ENCODE data around the gene SRP14.
A peak's percentile ranks its signal among the peaks of the same experiment; 100 is the strongest.
"Not testable (repeated sequence)": the region's sequence is repeated elsewhere in the genome, so short reads cannot be mapped to it uniquely, and the experiment has no call there.

SRP14 gene, protein sequence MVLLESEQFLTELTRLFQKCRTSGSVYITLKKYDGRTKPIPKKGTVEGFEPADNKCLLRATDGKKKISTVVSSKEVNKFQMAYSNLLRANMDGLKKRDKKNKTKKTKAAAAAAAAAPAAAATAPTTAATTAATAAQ

GRCh38 chr15:40038638-40039543 is at the start of gene SRP14:
SRP14 (minus strand) TSS chr15:40039181; CDS start chr15:40039116, 65 bp downstream.
- DNase-seq = peak; percentile 92

GRCh38 chr15:40087991-40088928 is 49.3 kb upstream of the SRP14 start:
- no peak for DNase-seq

GRCh38 chr15:40087068-40087810 is 48.3 kb upstream of the SRP14 start:
- DNase-seq = no peak

DNA sequence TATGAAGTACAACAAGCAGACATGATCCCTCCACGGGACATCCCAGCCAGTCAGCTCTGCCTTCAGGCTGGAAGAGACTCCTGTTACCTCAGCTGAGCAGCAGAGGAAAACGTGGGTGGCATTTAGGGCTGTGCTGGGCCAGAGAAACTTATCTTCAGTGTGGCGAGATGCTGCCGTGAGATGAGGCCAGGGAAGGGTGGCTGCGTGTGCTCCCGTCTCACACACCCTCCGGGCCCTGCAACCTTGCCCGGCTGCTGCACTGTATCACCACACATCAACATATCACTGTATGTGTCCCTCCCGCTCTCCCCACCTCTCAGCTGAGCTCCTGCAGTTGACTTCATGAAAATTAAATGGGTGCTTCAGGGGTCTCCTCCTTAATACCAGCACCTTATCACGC is 46.3 kb upstream of the SRP14 start:
- no peak for DNase-seq

DNA sequence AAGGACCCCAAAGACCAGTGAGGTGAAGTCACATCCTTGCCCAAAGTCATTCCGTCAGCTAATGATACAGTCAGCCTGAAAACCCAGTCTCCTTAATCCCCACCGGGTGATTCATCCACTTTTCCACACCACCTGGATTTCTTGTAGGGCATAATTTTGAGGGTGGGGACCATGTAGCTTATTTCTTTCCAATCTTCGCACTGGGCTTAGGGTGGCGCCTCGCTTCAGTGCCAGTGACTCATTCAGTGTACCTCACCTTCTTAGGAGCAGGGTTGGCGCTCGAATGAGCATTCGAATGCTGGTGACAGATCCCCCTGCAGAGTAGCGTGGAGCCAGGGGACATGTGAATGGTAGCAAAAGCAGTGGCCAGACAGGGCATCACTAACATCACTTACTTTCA is 45.7 kb upstream of the SRP14 start:
- no peak for DNase-seq

GRCh38 chr15:40082195-40082883 is 43.4 kb upstream of the SRP14 start:
- DNase-seq = no peak

- no peak for DNase-seq
Observed at GRCh38 chr15:40081691-40082194, 42.8 kb upstream of the SRP14 start.

GRCh38 chr15:40080847-40081246 is 41.9 kb upstream of the SRP14 start:
- no peak for DNase-seq

DNA sequence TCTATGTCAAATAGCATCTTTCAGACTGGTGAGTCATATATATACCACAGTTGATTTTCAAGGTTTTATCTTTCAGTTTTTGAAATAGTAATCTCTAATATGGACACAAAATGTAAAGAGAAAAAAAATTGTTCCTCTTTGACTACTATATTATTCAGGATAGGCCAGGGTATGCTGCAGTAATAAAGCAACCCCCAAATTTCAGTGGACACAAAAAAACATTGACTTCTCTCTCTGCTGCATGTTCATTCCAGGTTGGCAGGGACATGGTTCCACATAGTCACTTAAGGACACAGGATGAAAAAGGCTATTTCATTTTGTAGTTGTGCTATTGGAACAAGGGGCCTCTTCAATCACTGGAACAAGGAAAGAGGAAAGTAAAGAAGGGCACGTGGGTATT is 41.1 kb upstream of the SRP14 start:
- DNase-seq = no peak

DNA sequence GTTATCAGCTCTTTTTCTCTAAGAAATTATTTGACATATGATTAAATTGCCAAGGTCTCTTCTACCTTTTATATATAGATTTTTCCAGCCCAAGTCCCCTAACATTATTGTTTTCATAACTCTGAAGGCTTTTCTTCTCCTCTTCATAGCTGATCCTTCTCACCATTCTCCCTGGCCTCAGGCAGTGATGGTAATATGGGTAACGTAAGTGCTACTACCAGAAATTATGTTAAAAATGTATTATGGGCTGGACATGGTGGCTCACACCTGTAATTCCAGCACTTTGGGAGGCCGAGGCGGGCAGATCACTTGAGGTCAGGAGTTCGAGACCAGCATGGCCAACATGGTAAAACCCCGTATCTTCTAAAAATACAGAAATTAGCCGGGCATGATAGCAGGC is 40.5 kb upstream of the SRP14 start:
- DNase-seq = no peak

DNA sequence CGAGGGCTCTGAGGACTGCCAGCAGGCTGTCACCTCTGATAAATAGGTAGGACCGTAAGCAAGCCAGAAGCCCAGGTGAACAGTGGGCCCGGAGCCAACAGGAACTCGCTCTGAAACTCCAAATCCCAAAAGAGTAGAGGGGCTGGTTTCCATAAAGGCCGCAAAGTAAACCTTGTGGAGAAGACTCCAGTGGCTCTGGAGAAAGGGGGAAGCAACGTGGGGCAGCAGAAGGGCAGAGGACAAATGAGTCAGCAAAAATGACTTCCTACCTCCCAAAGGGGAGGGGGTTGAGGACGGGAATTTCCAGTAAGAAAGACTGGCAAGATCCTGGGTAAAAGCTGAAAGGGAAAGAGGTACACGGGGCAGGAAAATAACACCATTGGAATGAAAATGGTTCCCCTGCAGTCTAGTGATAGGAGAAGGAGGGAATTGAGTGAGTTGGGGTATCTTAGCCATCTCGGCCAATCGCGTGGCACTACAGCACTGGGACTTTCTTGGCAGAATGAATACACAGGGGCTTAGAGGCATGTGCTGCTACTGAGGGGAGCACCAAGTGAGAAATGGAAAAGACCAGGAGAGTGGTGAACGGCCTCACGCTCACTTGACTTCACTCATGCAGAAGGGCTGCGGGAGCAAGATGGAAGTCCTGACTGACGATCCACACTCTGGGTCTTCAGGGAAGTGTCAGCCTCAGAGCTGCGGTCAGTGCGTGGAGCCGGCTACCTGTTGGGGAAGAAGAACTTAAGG is 36.5 kb upstream of the SRP14 start:
- DNase-seq = no peak

DNA sequence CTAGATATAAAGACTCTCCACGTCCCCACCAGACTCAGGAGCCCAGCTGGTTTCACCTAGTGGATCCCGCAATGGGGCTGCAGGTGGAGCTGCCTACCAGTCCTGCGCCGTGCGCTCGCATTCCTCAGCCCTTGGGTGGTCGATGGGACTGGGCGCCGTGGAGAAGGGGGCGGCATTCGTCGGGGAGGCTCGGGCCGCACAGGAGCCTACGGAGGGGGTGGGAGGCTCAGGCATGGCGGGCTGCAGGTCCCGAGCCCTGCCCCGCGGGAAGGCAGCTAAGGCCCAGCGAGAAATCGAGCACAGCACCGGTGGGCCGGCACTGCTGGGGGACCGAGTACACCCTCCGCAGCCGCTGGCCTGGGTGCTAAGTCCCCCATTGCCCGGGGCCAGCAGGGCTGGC is 35.7 kb upstream of the SRP14 start:
- DNase-seq = not testable (repeated sequence)

DNA sequence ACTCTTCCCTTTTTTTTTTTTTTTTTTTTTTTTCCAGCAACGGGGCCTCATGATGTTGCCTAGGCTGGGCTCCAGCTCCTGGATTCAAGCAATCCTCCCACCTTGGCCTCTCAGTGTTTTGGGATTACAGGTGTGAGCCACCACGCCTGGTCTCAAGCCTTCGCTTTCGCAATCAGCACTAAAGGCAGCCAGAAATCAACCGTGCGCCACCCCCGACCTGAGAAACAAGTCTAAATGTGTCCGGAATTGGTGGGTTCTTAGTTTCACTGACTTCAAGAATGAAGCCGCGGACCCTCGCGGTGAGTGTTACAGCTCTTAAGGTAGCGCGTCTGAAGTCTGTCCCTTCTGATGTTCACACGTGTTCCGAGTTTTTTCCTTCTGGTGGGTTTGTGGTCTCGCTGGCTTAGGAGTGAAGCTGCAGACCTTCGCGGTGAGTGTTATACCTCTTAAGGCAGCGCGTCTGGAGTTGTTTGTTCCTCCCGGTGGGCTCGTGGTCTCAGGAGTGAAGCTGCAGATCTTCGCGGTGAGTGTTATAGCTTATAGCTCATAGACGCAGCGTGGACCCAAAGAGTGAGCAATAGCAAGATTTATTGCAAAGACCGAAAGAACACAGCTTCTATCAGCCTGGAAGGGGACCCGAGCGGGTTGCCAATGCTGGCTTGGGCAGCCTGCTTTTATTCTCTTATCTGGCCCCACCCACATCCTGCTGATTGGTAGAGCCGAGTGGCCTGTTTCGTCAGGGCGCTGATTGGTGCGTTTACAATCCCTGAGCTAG is 34.9 kb upstream of the SRP14 start:
- not testable (repeated sequence) for DNase-seq

- no peak for DNase-seq
Observed at GRCh38 chr15:40072216-40072990, 33.4 kb upstream of the SRP14 start.

GRCh38 chr15:40070608-40071218 is 31.7 kb upstream of the SRP14 start:
- no peak for DNase-seq

GRCh38 chr15:40070166-40070557 is 31.2 kb upstream of the SRP14 start:
- DNase-seq = no peak

- peak; percentile 99 for DNase-seq
Observed at GRCh38 chr15:40069178-40070165, 30.5 kb upstream of the SRP14 start.
